Naive thymus-derived CD4-positive, alpha-beta T cell (primary cell): ENCODE results near the gene IL21R. TPM values are rescaled to one million over a fixed set of nuclear protein-coding genes. Genes with fewer than 3 reads are reported as not detected.

Source experiments
- ATAC-seq: fragments of 150-1000 bp; cut with Tn5 transposase; 2 replicates; pipeline ENCODE4 v1.10.0; 2021; ENCODE audit warnings: mild to moderate bottlenecking, moderate library complexity
- CTCF ChIA-PET: fragments of 350-600 bp; sonication (Branson Sonifier 250); formaldehyde crosslinking; loops from one replicate; lab custom pipeline; 2021; ENCODE audit warnings: antibody characterized with exemption; lab: Charles Lee
- POLR2A ChIA-PET: fragments of 350-600 bp; sonication (Branson Sonifier 250); formaldehyde crosslinking; loops from one replicate; lab custom pipeline; 2021; ENCODE audit warnings: antibody characterized with exemption, inconsistent platforms; lab: Charles Lee
- DNase-seq, 9 donors: peaks; one replicate each; pipeline versions ENCODE4 v3.0.0 to v3.0.0-alpha.2; 2020 to 2022; ENCODE audit warnings: mixed read lengths in 1 of 9
- H3K27ac ChIP-seq: one replicate; pipeline ENCODE4 v1.7.0; 2013; ENCODE audit warnings: mild to moderate bottlenecking, low read depth, low read length, moderate library complexity
- H3K27me3 ChIP-seq, 2 donors: one replicate each; pipeline ENCODE4 v1.7.0; 2013; ENCODE audit warnings: low read length in 2 of 2, mild to moderate bottlenecking in 2 of 2, moderate library complexity in 2 of 2; ENCODE audit not compliant: control insufficient read depth in 2 of 2, insufficient read depth in 2 of 2
- H3K36me3 ChIP-seq, 3 experiments: 1 replicate in 2 of 3; 2 replicates in 1 of 3; pipeline ENCODE4 v1.7.0; 2013; ENCODE audit warnings: low read length in 3 of 3, mild to moderate bottlenecking in 3 of 3, moderate library complexity in 1 of 3; ENCODE audit not compliant: insufficient read depth in 3 of 3, control insufficient read depth in 2 of 3
- H3K4me1 ChIP-seq, 2 donors: one replicate each; pipeline ENCODE4 v1.7.0; 2013; ENCODE audit warnings: low read length in 2 of 2, mild to moderate bottlenecking in 2 of 2, moderate library complexity in 1 of 2; ENCODE audit not compliant: control insufficient read depth in 2 of 2, insufficient read depth in 2 of 2
- H3K4me3 ChIP-seq: 2 replicates; pipeline ENCODE4 v1.7.0; 2013; ENCODE audit warnings: mild to moderate bottlenecking, low read length
- H3K9me3 ChIP-seq, 3 experiments: 1 replicate in 2 of 3; 2 replicates in 1 of 3; pipeline ENCODE4 v1.7.0; 2013; ENCODE audit warnings: low read length in 3 of 3; ENCODE audit not compliant: control insufficient read depth in 2 of 3
- H3K27ac Mint-ChIP-seq, 9 donors: one replicate each; pipeline ENCODE4 v1.8.0; 2020 to 2022; ENCODE audit warnings: mixed read lengths in 9 of 9, mild to moderate bottlenecking in 8 of 9, moderate library complexity in 5 of 9, inconsistent platforms in 2 of 9
- H3K27me3 Mint-ChIP-seq, 5 donors: one replicate each; pipeline ENCODE4 v1.8.0; 2021 to 2022; ENCODE audit warnings: mixed read lengths in 5 of 5, mild to moderate bottlenecking in 1 of 5
- H3K36me3 Mint-ChIP-seq, 5 donors: one replicate each; pipeline ENCODE4 v1.8.0; 2020 to 2022; ENCODE audit warnings: mixed read lengths in 5 of 5, mild to moderate bottlenecking in 3 of 5, inconsistent platforms in 1 of 5
- H3K4me1 Mint-ChIP-seq, 7 donors: one replicate each; pipeline ENCODE4 v1.8.0; 2020 to 2022; ENCODE audit warnings: mixed read lengths in 7 of 7, mild to moderate bottlenecking in 3 of 7, inconsistent platforms in 1 of 7
- H3K4me3 Mint-ChIP-seq, 10 donors: one replicate each; pipeline ENCODE4 v1.8.0; 2020 to 2022; ENCODE audit warnings: mild to moderate bottlenecking in 10 of 10, mixed read lengths in 10 of 10, moderate library complexity in 6 of 10, inconsistent platforms in 2 of 10
- H3K9me3 Mint-ChIP-seq, 11 donors: one replicate each; pipeline ENCODE4 v1.8.0; 2020 to 2022; ENCODE audit warnings: mixed read lengths in 11 of 11, mild to moderate bottlenecking in 4 of 11, inconsistent platforms in 1 of 11, moderate library complexity in 1 of 11
- intact Hi-C, 2 donors: fragments of 100-400 bp; cut with micrococcal nuclease; formaldehyde crosslinking; loops; one replicate each; pipeline ENCODE4 v1.15.1; 2023
- polyA plus RNA-seq, 2 donors: library from polyadenylated mRNA; unstranded; fragments of 300-500 nt; fragmentation: Illumina TruSeq; gene quantifications; one replicate each; pipeline ENCODE4 v1.2.3, GENCODE V29; 2021
- total RNA-seq, 6 experiments: library from RNA in 5 of 6; stranded (reverse) in 5 of 6; gene quantifications; 1 replicate in 5 of 6; 2 replicates in 1 of 6; pipeline ENCODE4 v1.2.3 and lab custom pipeline; 2021 to 2026

Gene IL21R
- total and polyA plus RNA-seq, 7 experiments from 2014 or later: 24.6 to 52.1 (median 37.1) TPM

- CTCF ChIA-PET: interaction anchor here (0.6 to 1.7 kb wide), 7 partner anchors 21 to 188 kb away, joined by 3 to 6 read pairs (median 3); no protein-coding TSS in a partner anchor
- intact Hi-C loops: loop anchor here (1.0 to 2.0 kb wide), 3 partner anchors 21 to 51 kb away; no protein-coding TSS in a partner anchor
These were observed 3.8 kb downstream of the IL21R start for GRCh38 chr16:27405546-27406451.

GRCh38 chr16:27406511-27407128, 4.6 kb downstream of the IL21R start:
- ChIA-PET POLR2A (interaction anchor here (0.6 to 8.6 kb wide), 17 partner anchors 9 to 236 kb away, joined by 3 to 63 read pairs (median 4); partner anchors contain the start of gene KDM8), CTCF (interaction anchor here (0.9 to 1.9 kb wide), 6 partner anchors 20 to 227 kb away, joined by 3 to 9 read pairs (median 3); no protein-coding TSS in a partner anchor)
- Mint-ChIP-seq H3K4me3 (peak overlapping the region; percentile 76 to 99 (median 94)), H3K27ac (peak overlapping the region; percentile 88 to 99 (median 97)), H3K36me3 (peaks cover 6 to 45% (median 21%) of the 10 kb centered on the region in 5 donors), H3K4me1 (peaks cover 48 to 94% (median 87%) of the 10 kb centered on the region in 7 donors), H3K9me3 (peaks cover 0 to 3% (median 0%) of the 10 kb centered on the region in 11 donors), H3K27me3 (no peaks in the 10 kb centered on the region)
- H3K36me3 ChIP-seq: peaks cover 0 to 6% (median 0%) of the 10 kb centered on the region in 3 experiments
- H3K27me3 ChIP-seq: no peaks in the 10 kb centered on the region
- H3K4me3 ChIP-seq: peak overlapping the region; percentile 45
- H3K4me1 ChIP-seq: peaks cover 57% of the 10 kb centered on the region in 2 donors
- no peaks in the 10 kb centered on the region for H3K9me3 ChIP-seq
- DNase-seq: peak in 1 of 9 donors; percentile 15
- ATAC-seq: no peak
- intact Hi-C loops: loop anchor here (1.0 to 2.0 kb wide), 4 partner anchors 9 to 50 kb away; no protein-coding TSS in a partner anchor
- H3K27ac ChIP-seq: peak overlapping the region; percentile 91

More at GRCh38 chr16:27405546-27406451, 3.8 kb downstream of the IL21R start:
- POLR2A ChIA-PET: interaction anchor here (0.6 to 8.6 kb wide), 20 partner anchors 9 to 175 kb away, joined by 3 to 63 read pairs (median 6); no protein-coding TSS in a partner anchor
- Mint-ChIP-seq H3K27me3 (no peaks in the 10 kb centered on the region), H3K4me3 (peak overlapping the region; percentile 76 to 99 (median 96)), H3K9me3 (peaks cover 0 to 3% (median 0%) of the 10 kb centered on the region in 11 donors), H3K27ac (peak overlapping the region; percentile 88 to 99 (median 97)), H3K4me1 (peaks cover 44 to 94% (median 89%) of the 10 kb centered on the region in 7 donors), H3K36me3 (peaks cover 5 to 40% (median 18%) of the 10 kb centered on the region in 5 donors)
- Histone ChIP-seq H3K36me3 (peaks cover 0 to 6% (median 0%) of the 10 kb centered on the region in 3 experiments), H3K9me3 (no peaks in the 10 kb centered on the region), H3K27ac (peak overlapping the region; percentile 91), H3K4me1 (peaks cover 63% of the 10 kb centered on the region in 2 donors), H3K27me3 (no peaks in the 10 kb centered on the region), H3K4me3 (peak overlapping the region; percentile 45)
- peak in 4 of 9 donors; percentile 31 to 79 (median 52) for DNase-seq
- ATAC-seq: no peak

GRCh38 chr16:27407133-27407532, 5.2 kb downstream of the IL21R start:
- H3K4me1 Mint-ChIP-seq: peaks cover 53 to 94% (median 87%) of the 10 kb centered on the region in 7 donors
- H3K4me3 ChIP-seq: peak overlapping the region; percentile 45
- H3K9me3 ChIP-seq: no peaks in the 10 kb centered on the region
- peak overlapping the region; percentile 91 for H3K27ac ChIP-seq
- DNase-seq: peak in 6 of 9 donors; percentile 36 to 63 (median 57)
- H3K27me3 Mint-ChIP-seq: no peaks in the 10 kb centered on the region
- peak overlapping the region; percentile 76 to 99 (median 94) for H3K4me3 Mint-ChIP-seq
- ATAC-seq: peak; percentile 53
- H3K36me3 ChIP-seq: peaks cover 0 to 6% (median 0%) of the 10 kb centered on the region in 3 experiments
- peaks cover 11 to 50% (median 26%) of the 10 kb centered on the region in 5 donors for H3K36me3 Mint-ChIP-seq
- peak overlapping the region; percentile 88 to 99 (median 97) for H3K27ac Mint-ChIP-seq
- ChIA-PET POLR2A (interaction anchor here (0.6 to 8.6 kb wide), 18 partner anchors 20 to 237 kb away, joined by 3 to 63 read pairs (median 4); partner anchors contain the start of gene KDM8), CTCF (interaction anchor here (0.9 to 1.9 kb wide), 6 partner anchors 20 to 228 kb away, joined by 3 to 9 read pairs (median 3); no protein-coding TSS in a partner anchor)
- H3K9me3 Mint-ChIP-seq: peaks cover 0 to 7% (median 4%) of the 10 kb centered on the region in 11 donors
- no peaks in the 10 kb centered on the region for H3K27me3 ChIP-seq
- intact Hi-C loops: loop anchor here (1.0 to 2.0 kb wide), 3 partner anchors 8 to 50 kb away; no protein-coding TSS in a partner anchor
- peaks cover 56 to 57% of the 10 kb centered on the region in 2 donors for H3K4me1 ChIP-seq

- ATAC-seq: peak; percentile 38
- H3K9me3 Mint-ChIP-seq: peaks cover 0 to 17% (median 6%) of the 10 kb centered on the region in 11 donors
- peaks cover 63 to 97% (median 91%) of the 10 kb centered on the region in 7 donors for H3K4me1 Mint-ChIP-seq
- Histone ChIP-seq H3K36me3 (peaks cover 0 to 3% (median 0%) of the 10 kb centered on the region in 3 experiments), H3K9me3 (no peaks in the 10 kb centered on the region), H3K27ac (peak overlapping the region; percentile 91), H3K4me1 (peaks cover 58 to 59% of the 10 kb centered on the region in 2 donors), H3K27me3 (no peaks in the 10 kb centered on the region), H3K4me3 (peak overlapping the region; percentile 10)
- H3K36me3 Mint-ChIP-seq: peaks cover 17 to 56% (median 33%) of the 10 kb centered on the region in 5 donors
- H3K27me3 Mint-ChIP-seq: no peaks in the 10 kb centered on the region
- intact Hi-C loops: no loop called here
- H3K4me3 Mint-ChIP-seq: peak overlapping the region; percentile 17 to 99 (median 91)
- POLR2A ChIA-PET: interaction anchor here (0.6 to 8.6 kb wide), 10 partner anchors 13 to 238 kb away, joined by 3 to 63 read pairs (median 6); partner anchors contain the start of gene KDM8
- CTCF ChIA-PET: interaction anchor here (0.6 to 1.9 kb wide), 3 partner anchors 21 to 229 kb away, joined by 3 to 9 read pairs (median 5); no protein-coding TSS in a partner anchor
- H3K27ac Mint-ChIP-seq: peak overlapping the region; percentile 67 to 99 (median 97)
- DNase-seq: peak in 3 of 9 donors; percentile 21 to 57 (median 56)
These were observed 6.1 kb downstream of the IL21R start for GRCh38 chr16:27408012-27408601.

GRCh38 chr16:27408602-27409031, 6.6 kb downstream of the IL21R start:
- ATAC-seq (no peak), DNase-seq (peak in 1 of 9 donors; percentile 48)
- no peaks in the 10 kb centered on the region for H3K27me3 ChIP-seq
- H3K36me3 ChIP-seq: no peaks in the 10 kb centered on the region
- Mint-ChIP-seq H3K9me3 (peaks cover 0 to 21% (median 6%) of the 10 kb centered on the region in 11 donors), H3K27ac (peak overlapping the region; percentile 67 to 99 (median 97)), H3K27me3 (no peaks in the 10 kb centered on the region), H3K4me1 (peaks cover 68 to 97% (median 91%) of the 10 kb centered on the region in 7 donors), H3K36me3 (peaks cover 17 to 58% (median 38%) of the 10 kb centered on the region in 5 donors), H3K4me3 (peak overlapping the region in 9 of 10 donors; percentile 66 to 99 (median 93))
- peak overlapping the region; percentile 10 for H3K4me3 ChIP-seq
- CTCF ChIA-PET: interaction anchor here (1.9 kb wide), 1 partner anchor 229 kb away, joined by 9 read pairs; no protein-coding TSS in a partner anchor
- H3K9me3 ChIP-seq: no peaks in the 10 kb centered on the region
- peak overlapping the region; percentile 91 for H3K27ac ChIP-seq
- POLR2A ChIA-PET: interaction anchor here (0.6 to 8.6 kb wide), 8 partner anchors 12 to 238 kb away, joined by 3 to 63 read pairs (median 4); partner anchors contain the start of gene KDM8
- peaks cover 58% of the 10 kb centered on the region in 2 donors for H3K4me1 ChIP-seq
- intact Hi-C loops: no loop called here
